22Rv1 (cell line): ENCODE measurements around the gene PPP1R3E.

Experiments
- H3K27ac ChIP-seq: fragments of 450-650 bp; 2 replicates; pipeline ENCODE4 v1.5.1; 2017
- CTCF ChIP-seq: fragments of 450-650 bp; IDR thresholded peaks from 2 replicates; pipeline ENCODE4 v1.5.1; 2017; ENCODE audit warnings: mild to moderate bottlenecking
- ZFX ChIP-seq: fragments of 450-650 bp; IDR thresholded peaks from 2 replicates; pipeline ENCODE4 v1.6.1; 2017; ENCODE audit warnings: antibody characterized with exemption, borderline replicate concordance

The PPP1R3E gene

GRCh38 chr14:23319746-23320583 is 17.3 kb upstream of the PPP1R3E start:
- TF ChIP-seq CTCF (no peak), ZFX (no peak)
- H3K27ac ChIP-seq, result peak overlapping the region; percentile 96

- no peak for TF ChIP-seq CTCF
- no peak for TF ChIP-seq ZFX
- H3K27ac ChIP-seq, result no peak overlapping the region
These were observed 13.6 kb upstream of the PPP1R3E start for GRCh38 chr14:23316300-23316699.

- no peak for TF ChIP-seq ZFX
- TF ChIP-seq CTCF, result no peak
These were observed 7.9 kb upstream of the PPP1R3E start for GRCh38 chr14:23310546-23310945.

GRCh38 chr14:23308721-23309445 is 6.2 kb upstream of the PPP1R3E start:
- TF ChIP-seq CTCF, result no peak
- no peak for TF ChIP-seq ZFX
- no peak overlapping the region for H3K27ac ChIP-seq

More at GRCh38 chr14:23310546-23310945, 7.9 kb upstream of the PPP1R3E start:
- no peak overlapping the region for H3K27ac ChIP-seq

GRCh38 chr14:23307687-23308644 is 5.3 kb upstream of the PPP1R3E start:
- TF ChIP-seq ZFX (no peak), CTCF (no peak)
- peak overlapping the region; percentile 94 for H3K27ac ChIP-seq

- peak overlapping the region; percentile 94 for H3K27ac ChIP-seq
- TF ChIP-seq CTCF (no peak), ZFX (no peak)
These were observed 4.5 kb upstream of the PPP1R3E start for GRCh38 chr14:23307146-23307530.
